Fibroblast of skin of back (primary cell): ENCODE measurements around the gene CSRP2.

Experiments
- DNase-seq: peaks from one replicate; pipeline ENCODE4 v3.0.0-alpha.2; 2013

Gene CSRP2

GRCh38 chr12:76891609-76892008 lies 12.8 kb upstream of the CSRP2 start:
- DNase-seq, result no peak

- no peak for DNase-seq
These were observed 11.6 kb upstream of the CSRP2 start for GRCh38 chr12:76890151-76891143.

GRCh38 chr12:76888775-76889174 lies 10.0 kb upstream of the CSRP2 start:
- DNase-seq, result no peak

GRCh38 chr12:76883811-76884210 lies 5.0 kb upstream of the CSRP2 start:
- peak; percentile 70 for DNase-seq

DNA sequence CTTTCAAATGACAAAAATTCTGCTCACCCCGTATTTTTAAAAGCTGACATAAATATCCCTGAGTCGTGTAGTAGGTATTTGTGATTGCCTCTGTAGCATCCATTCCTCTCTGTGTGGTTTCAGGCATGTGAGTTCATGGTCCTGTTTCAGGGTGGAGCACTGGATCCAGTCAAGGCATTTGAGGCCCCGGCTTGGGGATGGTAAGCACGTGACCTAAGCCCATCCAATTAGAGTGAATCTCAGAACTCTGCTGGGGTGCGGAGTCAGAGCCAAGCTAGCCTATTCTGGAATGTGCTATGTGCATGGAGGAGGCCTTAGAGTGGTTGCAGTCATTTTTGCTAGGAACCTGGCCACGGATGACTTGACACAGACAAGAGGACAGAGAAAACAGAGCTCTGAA lies 4.3 kb upstream of the CSRP2 start:
- peak; percentile 89 for DNase-seq

DNA sequence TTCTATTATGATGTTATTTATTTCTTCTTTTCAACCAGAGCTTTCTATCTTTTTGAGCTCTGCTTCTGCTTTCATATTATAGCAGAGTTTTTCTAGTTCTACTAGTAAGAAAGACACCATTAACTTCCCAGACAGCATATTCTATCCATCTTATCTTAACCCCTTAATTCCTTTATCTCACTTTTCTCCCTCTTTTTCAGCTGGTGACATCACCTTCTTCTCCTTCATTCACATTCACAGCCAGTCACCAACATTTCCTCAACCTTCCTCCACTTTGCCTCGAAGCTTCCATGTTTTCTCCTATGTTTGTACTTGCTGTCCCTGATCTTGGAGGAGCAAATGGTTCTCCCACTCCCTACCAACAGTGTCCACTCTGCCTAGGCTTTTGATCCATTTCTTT lies 3.5 kb upstream of the CSRP2 start:
- DNase-seq, result no peak

GRCh38 chr12:76881142-76881541 lies 2.3 kb upstream of the CSRP2 start:
- DNase-seq, result no peak

- no peak for DNase-seq
These were observed 1.8 kb upstream of the CSRP2 start for GRCh38 chr12:76880519-76881023.

- peak; percentile 67 for DNase-seq
These were observed 1.1 kb upstream of the CSRP2 start for GRCh38 chr12:76879710-76880518.

DNA sequence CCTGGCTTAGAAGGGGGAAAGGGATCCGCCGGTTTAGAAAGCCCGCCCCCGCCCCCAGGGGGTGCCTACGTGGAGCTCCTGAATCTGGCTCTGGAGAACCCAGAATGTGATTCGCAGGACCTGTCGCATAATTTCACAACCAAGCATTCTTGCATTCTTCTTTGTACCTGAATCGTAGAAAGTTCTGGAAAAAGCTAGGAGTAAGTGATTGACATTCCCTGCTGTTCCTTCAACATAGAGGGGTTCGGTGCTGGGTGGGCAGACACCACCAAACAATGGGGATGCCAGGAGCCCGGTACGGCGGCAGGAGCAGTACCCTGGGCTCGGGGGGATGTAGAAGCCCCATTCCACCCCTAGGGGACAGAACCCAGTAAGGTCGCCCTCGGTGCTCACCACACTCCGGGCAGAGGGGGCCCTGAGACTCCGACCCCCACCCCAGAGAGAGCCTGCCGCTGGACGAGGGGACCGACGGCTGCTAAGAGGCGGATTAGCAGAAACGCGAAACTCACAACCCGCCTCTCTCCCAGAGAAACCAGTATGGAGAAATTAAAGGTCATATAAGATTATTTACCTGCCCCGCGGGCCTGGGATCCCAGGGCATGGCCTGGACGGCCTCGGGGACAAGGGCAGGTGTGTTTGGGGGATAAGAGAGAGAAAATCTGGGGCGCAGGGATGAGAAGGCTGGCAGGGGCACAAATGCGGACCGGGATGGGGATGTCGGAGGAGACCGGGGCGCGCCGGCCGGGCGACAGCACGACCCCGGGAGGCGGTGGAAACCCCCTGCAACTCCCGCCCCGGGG lies 520 bp downstream of the CSRP2 start:
- peak; percentile 53 for DNase-seq

- DNase-seq, result no peak
These were observed 2.1 kb downstream of the CSRP2 start for GRCh38 chr12:76876696-76877229.

DNA sequence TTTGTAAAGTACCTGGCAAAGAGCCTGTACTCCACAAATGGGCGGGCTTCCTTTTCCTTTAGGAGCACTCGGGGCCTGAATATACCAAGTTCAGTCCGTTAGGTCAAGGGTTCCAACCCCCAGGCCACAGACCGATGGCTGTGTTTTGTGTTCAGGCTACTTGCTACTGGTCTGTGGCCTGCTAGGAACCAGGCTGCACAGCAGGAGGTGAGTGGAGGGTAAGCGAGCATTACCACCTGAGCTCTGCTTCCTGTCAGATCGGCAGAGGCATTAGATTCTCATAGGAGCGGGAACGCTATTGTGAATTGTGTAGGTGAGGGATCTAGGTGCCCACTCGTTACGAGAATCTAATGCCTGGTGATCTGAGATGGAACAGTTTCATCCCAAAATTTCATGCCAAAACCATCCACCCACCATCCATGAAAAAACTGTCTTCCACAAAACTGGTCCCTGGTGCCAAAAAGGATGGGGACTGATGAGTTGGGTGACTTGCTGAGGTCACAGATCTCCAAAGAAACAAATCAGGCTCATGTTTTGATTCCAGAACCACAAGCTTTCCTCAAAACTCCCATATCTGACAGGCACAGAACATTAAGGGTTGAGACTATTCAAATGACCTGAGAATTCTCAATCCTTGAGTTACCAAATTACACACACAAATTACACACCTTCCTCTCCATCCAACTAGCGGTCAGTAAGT lies 4.2 kb downstream of the CSRP2 start:
- no peak for DNase-seq

DNA sequence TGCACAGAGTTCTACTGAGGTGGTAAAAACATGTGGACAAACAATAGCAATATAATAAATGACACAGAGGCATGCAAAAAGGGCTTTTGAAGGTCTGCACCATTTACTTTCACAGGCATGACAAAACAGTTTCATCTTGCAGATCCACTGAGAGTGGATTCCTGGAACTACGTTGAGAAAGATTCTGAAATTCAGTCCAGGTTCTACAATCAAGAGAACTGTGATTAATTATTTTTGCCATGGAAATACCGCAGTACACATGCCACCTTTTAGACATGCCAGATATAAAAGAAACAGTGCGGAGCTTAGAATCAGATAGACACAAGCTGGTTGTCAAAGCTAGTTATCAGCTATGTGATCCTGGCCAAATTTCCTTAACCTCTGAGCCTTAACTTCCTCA lies 4.8 kb downstream of the CSRP2 start:
- no peak for DNase-seq

DNA sequence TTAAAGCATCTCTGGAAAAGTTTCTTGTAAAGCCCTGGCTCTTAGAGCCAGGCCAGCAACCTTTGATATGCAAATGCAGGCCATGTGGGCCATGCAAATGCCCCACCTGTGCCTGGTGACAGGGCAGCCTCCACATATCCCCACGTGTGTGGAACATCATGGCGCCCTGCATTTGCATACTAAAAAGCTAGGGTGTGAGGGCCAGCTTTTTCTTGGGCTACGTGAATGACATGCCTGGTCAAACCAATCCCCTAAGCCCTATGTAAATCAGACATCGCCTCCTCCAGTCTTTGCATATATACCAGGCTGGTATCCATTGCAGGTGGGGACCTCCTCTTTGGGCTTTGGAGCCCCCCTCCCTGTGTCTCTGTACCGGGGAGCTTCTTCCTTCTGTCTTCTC lies 6.4 kb downstream of the CSRP2 start:
- DNase-seq, result no peak

DNA sequence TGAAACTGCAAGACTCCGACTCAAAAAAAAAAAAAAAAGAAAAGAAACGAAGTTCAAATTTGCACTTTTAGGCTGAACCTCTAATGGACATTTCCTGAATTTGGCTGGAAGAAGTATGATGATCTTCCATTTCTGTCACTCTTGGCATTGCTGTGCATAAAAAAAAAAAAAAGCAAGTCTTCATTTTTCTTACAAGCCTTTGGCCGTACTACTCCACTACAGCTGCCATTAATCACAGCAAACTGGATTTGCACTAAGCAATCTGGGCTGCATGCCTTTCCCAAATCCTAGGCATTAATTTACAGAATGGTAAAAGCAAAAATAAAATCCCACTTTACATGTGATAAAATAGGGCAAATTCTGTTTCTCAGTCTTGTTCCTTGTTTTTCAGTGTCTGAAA lies 7.1 kb downstream of the CSRP2 start:
- no peak for DNase-seq

DNA sequence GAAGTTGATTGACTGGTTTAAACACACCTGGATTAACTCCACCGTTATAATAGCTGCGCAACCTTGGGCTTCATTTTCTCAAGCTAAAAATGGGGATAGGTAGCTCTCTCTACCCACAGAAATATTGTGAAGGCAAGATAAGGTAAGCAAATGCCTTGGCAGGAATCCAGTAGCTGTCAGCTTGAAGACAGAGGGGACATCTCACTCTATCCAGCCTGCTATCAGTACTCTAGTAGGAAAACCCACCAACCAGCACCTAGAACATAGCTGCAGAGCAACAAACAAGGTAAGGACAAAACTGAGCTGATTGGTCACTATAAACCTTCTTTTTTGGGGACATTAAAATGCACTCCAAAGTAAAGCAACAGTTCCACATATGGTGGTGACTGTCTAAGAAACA lies 7.7 kb downstream of the CSRP2 start:
- no peak for DNase-seq

DNA sequence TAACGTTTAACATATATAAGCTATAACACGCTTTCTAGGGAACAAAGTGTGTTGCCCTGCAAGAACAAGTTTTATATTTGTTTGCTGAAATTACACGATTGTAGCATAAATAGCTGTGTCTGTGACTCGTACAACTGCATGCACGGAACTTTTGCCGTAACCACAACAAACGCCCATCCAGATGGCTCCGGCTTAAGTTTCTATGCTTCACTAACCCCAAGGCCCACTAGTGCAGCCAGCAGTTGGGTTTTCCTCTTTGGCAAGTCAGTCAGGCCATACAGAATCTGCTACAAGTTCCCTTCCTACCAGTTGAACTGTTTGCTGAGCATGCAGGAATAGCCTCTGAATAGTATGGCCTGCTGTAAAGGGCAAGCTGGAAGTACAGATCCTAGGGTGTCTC lies 12.1 kb downstream of the CSRP2 start:
- peak; percentile 66 for DNase-seq

- peak; percentile 43 for DNase-seq
These were observed 12.7 kb downstream of the CSRP2 start for GRCh38 chr12:76866151-76866567.

DNA sequence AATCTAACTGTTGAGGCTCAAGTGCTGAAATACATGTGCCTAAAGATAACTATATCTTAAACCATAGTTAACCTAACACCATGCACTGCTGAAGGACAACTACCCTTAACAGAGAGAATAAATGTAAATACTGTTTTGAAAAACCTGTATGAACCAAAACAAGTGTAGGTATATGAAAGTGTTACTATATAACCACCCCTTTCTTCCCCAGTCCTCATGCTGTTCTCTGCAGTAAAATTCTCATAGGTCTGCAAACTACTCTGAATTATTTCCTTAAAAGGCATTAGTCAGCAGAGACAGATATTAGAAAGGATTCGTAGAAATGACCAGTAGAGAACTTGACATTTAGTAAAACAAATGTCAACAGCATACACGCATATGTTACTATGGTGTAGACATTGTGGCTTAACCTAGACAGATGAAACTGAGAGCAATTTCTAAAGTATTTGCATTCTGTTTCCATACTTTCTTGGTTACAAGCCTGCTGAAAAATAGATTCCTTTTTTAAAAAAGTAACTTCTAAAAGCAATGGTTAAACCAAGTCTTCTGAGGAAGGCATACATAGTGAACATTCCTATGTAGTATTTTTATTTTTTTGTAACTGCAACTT lies 13.9 kb downstream of the CSRP2 start:
- DNase-seq, result peak; percentile 59

GRCh38 chr12:76863837-76864236 lies 15.0 kb downstream of the CSRP2 start:
- DNase-seq, result peak; percentile 84
